Activated T-cell treated with anti-CD3 and anti-CD28 coated beads for 1 hour (primary cell): ENCODE measurements around the gene PSMD3.
"Not testable (repeated sequence)": the region's sequence is repeated elsewhere in the genome, so short reads cannot be mapped to it uniquely, and the experiment has no call there.

ENCODE experiments used
- DNase-seq: peaks from one replicate; pipeline ENCODE4 v3.0.0-alpha.2; 2020; ENCODE audit warnings: low read depth

Gene PSMD3

GRCh38 chr17:39980351-39981206 lies at the start of gene PSMD3:
PSMD3 (plus strand) TSS chr17:39980807; CDS start chr17:39980971, 164 bp downstream.
- DNase-seq = peak; percentile 94

GRCh38 chr17:39933912-39934311 lies 46.7 kb upstream of the PSMD3 start:
- no peak for DNase-seq

- DNase-seq = no peak
These were observed 46.3 kb upstream of the PSMD3 start for GRCh38 chr17:39934324-39934723.

GRCh38 chr17:39935909-39936308 lies 44.7 kb upstream of the PSMD3 start:
- DNase-seq = no peak

- no peak for DNase-seq
These were observed 43.2 kb upstream of the PSMD3 start for GRCh38 chr17:39937447-39937846.

- no peak for DNase-seq
These were observed 42.3 kb upstream of the PSMD3 start for GRCh38 chr17:39938140-39938869.

- DNase-seq = no peak
These were observed 41.5 kb upstream of the PSMD3 start for GRCh38 chr17:39939106-39939505.

GRCh38 chr17:39939588-39940419 lies 40.8 kb upstream of the PSMD3 start:
- DNase-seq = no peak

GRCh38 chr17:39943702-39944392 lies 36.8 kb upstream of the PSMD3 start:
- no peak for DNase-seq

GRCh38 chr17:39944393-39944711 lies 36.3 kb upstream of the PSMD3 start:
- no peak for DNase-seq

- DNase-seq = no peak
These were observed 33.9 kb upstream of the PSMD3 start for GRCh38 chr17:39946551-39947330.

GRCh38 chr17:39948489-39948828 lies 32.1 kb upstream of the PSMD3 start:
- not testable (repeated sequence) for DNase-seq

- DNase-seq = no peak
These were observed 31.6 kb upstream of the PSMD3 start for GRCh38 chr17:39949028-39949427.

GRCh38 chr17:39950871-39951348 lies 29.7 kb upstream of the PSMD3 start:
- DNase-seq = no peak

GRCh38 chr17:39951924-39952679 lies 28.5 kb upstream of the PSMD3 start:
- no peak for DNase-seq

- DNase-seq = peak; percentile 95
These were observed 27.7 kb upstream of the PSMD3 start for GRCh38 chr17:39952680-39953470.

GRCh38 chr17:39953471-39953888 lies 27.1 kb upstream of the PSMD3 start:
- no peak for DNase-seq

- DNase-seq = no peak
These were observed 25.7 kb upstream of the PSMD3 start for GRCh38 chr17:39954876-39955275.

GRCh38 chr17:39955726-39956225 lies 24.8 kb upstream of the PSMD3 start:
- DNase-seq = no peak
